HG03460 (cell line): Measurements from ENCODE around the gene SPRR3.

Experiments
- ATAC-seq: cut with Tn5 transposase; IDR thresholded peaks from one replicate; pipeline ENCODE4 v1.9.1; 2021; ENCODE audit not compliant: unreplicated experiment

Gene SPRR3

DNA sequence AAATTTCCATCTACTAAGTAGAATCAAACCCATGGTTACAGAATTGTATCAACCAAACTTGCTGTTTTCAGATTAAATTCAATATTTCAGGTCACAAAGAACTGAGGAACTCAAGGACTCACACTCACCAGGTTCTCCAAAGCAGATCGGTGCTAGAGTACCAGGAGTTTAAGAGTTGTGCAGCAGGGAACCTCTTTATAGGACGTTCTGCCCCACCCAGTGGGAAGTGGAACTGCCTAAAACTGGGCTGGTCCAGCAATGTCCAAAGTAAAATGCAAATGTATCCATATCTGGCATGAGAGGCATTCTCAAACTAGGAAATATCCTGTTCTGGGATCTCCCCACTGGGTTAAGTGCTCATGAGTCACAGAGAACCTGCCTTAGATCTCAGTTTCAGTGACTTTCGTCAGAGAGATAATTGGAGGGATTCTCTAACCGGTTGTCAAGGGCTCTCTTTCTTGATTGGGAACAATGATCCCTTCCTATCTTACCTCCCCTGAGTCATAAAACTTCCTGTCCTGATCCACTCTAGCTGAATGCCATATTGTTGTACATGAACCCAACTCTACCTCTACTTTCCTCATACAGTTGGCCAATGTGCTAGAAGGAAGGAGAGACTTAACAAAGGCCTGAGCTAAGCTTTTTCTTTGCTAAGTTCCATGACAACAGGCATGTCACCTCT lies 39.5 kb downstream of the SPRR3 start, which contains the start of gene SPRR2D:
Gene SPRR2D, minus strand, starts transcription at position 171 of the 682 bp plus-strand sequence. CDS start 774 bp downstream, outside the sequence.
- ATAC-seq: no peak

DNA sequence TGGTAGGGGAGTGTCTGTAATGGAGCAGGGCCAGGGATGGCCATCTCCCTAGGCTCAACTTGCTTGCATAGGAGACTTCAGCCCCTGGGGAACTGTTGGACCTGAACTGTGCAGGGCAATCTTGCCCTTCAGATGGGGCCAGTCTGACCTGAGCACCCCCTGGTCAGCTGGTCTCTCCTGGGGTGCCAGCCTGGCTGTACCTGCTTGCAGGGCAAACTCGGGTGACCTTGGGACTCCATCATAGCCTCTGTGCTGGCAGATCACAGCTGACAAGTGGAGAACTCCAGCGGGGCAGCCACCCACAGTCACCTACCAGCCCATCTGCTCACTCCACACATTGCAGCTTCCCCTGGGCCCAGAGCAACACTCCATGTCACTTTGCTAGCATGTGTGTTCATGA lies 47.7 kb downstream of the SPRR3 start:
- ATAC-seq: no peak
